GM12872 (cell line): ENCODE data around the gene TNS3.
A peak's percentile ranks its signal among the peaks of the same experiment; 100 is the strongest.

Source experiments
- CTCF ChIP-seq: IDR thresholded peaks from 3 replicates; pipeline ENCODE4 v1.5.1; 2011; ENCODE audit warnings: low read depth, mild to moderate bottlenecking, low read length, moderate library complexity; ENCODE audit not compliant: insufficient read depth

The TNS3 gene

GRCh38 chr7:47448971-47449370, 132.9 kb downstream of the TNS3 start:
- no peak for TF ChIP-seq CTCF

- TF ChIP-seq CTCF, result no peak
These were observed 134.1 kb downstream of the TNS3 start for GRCh38 chr7:47447621-47448349.

GRCh38 chr7:47446871-47447466, 134.9 kb downstream of the TNS3 start:
- TF ChIP-seq CTCF, result no peak

- peak; percentile 64 for TF ChIP-seq CTCF
These were observed 137.4 kb downstream of the TNS3 start for GRCh38 chr7:47444376-47445098.

GRCh38 chr7:47443049-47443448, 138.9 kb downstream of the TNS3 start:
- no peak for TF ChIP-seq CTCF

GRCh38 chr7:47442605-47442865, 139.4 kb downstream of the TNS3 start:
- TF ChIP-seq CTCF, result no peak

- no peak for TF ChIP-seq CTCF
These were observed 139.9 kb downstream of the TNS3 start for GRCh38 chr7:47441796-47442604.
